ENCODE data around the gene C10orf62.

- TF ChIP-seq POLR2AphosphoS5 (IDR thresholded peaks at IDR 0.05; ENCODE audit: low read depth, low read length) (peak; percentile 61; the same call in 1 of the 2 replicates), CTCF (IDR thresholded peaks at IDR 0.05) (no peak), SIN3A (IDR thresholded peaks at IDR 0.05; ENCODE audit: borderline replicate concordance, insufficient read depth, low read depth, low read length) (no peak), TCF7L2 (IDR thresholded peaks at IDR 0.05; ENCODE audit: low read depth, low read length) (no peak), REST (IDR thresholded peaks at IDR 0.05; ENCODE audit: insufficient read depth in 1 of 2, low read depth in 2 of 2, low read length in 1 of 2) (no peak)
These were observed 46.4 kb upstream of the C10orf62 start for GRCh38 chr10:97543025-97543546.
